GM19372 (cell line): ENCODE data around the gene PRIM1.

Experiments
- ATAC-seq: cut with Tn5 transposase; IDR thresholded peaks from one replicate; pipeline ENCODE4 v1.9.1; 2021; ENCODE audit warnings: mild to moderate bottlenecking, low read depth, moderate library complexity; ENCODE audit not compliant: unreplicated experiment

PRIM1 gene

GRCh38 chr12:56684745-56685359, 67.3 kb downstream of the PRIM1 start:
- ATAC-seq, result no peak

DNA sequence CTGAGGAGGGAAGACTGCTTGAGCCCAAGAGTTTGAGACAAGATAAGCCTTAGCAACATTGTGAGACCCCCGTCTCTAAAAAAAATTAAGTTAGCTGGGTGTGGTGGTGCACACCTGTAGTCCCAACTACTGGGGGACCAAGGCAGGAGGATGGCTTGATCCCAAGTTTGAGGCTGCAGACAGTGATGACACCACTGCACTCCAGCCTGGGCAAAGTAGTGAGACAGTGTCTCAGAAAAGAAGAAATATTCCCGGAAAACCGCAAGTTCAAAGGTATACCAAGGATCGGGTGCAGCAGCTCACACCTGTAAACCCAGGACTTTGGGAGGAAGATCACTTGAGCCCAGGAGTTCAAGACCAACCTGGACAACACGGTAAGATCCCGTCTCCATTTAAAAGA, 69.8 kb downstream of the PRIM1 start:
- no peak for ATAC-seq
